Measurements from ENCODE around the gene GK.

- TF ChIP-seq, protein P1, sequence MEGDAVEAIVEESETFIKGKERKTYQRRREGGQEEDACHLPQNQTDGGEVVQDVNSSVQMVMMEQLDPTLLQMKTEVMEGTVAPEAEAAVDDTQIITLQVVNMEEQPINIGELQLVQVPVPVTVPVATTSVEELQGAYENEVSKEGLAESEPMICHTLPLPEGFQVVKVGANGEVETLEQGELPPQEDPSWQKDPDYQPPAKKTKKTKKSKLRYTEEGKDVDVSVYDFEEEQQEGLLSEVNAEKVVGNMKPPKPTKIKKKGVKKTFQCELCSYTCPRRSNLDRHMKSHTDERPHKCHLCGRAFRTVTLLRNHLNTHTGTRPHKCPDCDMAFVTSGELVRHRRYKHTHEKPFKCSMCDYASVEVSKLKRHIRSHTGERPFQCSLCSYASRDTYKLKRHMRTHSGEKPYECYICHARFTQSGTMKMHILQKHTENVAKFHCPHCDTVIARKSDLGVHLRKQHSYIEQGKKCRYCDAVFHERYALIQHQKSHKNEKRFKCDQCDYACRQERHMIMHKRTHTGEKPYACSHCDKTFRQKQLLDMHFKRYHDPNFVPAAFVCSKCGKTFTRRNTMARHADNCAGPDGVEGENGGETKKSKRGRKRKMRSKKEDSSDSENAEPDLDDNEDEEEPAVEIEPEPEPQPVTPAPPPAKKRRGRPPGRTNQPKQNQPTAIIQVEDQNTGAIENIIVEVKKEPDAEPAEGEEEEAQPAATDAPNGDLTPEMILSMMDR (IDR thresholded peaks at IDR 0.05): no peak
- TF ChIP-seq POLR2A (IDR thresholded peaks at IDR 0.05): no peak
Observed at GRCh38 chrX:30613721-30614120, 39.5 kb upstream of the GK start.

Data from right lobe of liver (tissue), 4 donors.